Spleen (tissue), 11 donors: ENCODE measurements around the gene WNT9A. TPM values are rescaled to one million over a fixed set of nuclear protein-coding genes. Genes with fewer than 3 reads are reported as not detected.
A peak's percentile ranks its signal among the peaks of the same experiment; 100 is the strongest.

Experiments
- DNase-seq: peaks from one replicate; pipeline ENCODE4 v3.0.0-alpha.2; 2020
- H3K27ac ChIP-seq, 8 donors: fragments of 200-600 bp; sonication (generic) in 7 of 8; 1 replicate in 4 of 8; 2 replicates in 4 of 8; pipeline versions ENCODE4 v1.5.0 to v1.8.0; 2016 to 2021; ENCODE audit warnings: inconsistent platforms in 4 of 8, mild to moderate bottlenecking in 4 of 8, moderate library complexity in 1 of 8
- H3K27me3 ChIP-seq, 7 donors: fragments of 200-600 bp; sonication (generic) in 6 of 7; replicated peaks in 1 of 7; 1 replicate in 4 of 7; 2 replicates in 3 of 7; pipeline versions ENCODE4 v1.5.0 to v1.8.0; 2016 to 2021; ENCODE audit warnings: inconsistent platforms in 3 of 7, mild to moderate bottlenecking in 1 of 7
- H3K36me3 ChIP-seq, 6 donors: fragments of 200-600 bp; sonication (generic) in 5 of 6; 1 replicate in 4 of 6; 2 replicates in 2 of 6; pipeline versions ENCODE4 v1.5.0 to v1.8.0; 2016 to 2021; ENCODE audit warnings: inconsistent platforms in 2 of 6
- H3K4me1 ChIP-seq, 6 donors: fragments of 200-600 bp; sonication (generic) in 5 of 6; 1 replicate in 3 of 6; 2 replicates in 3 of 6; pipeline versions ENCODE4 v1.5.0 to v1.8.0; 2016 to 2021; ENCODE audit warnings: inconsistent platforms in 3 of 6
- H3K4me3 ChIP-seq, 8 donors: fragments of 200-600 bp; sonication (generic) in 7 of 8; 1 replicate in 4 of 8; 2 replicates in 4 of 8; pipeline versions ENCODE4 v1.5.0 to v1.8.0; 2016 to 2021; ENCODE audit warnings: inconsistent platforms in 4 of 8, mild to moderate bottlenecking in 4 of 8, moderate library complexity in 2 of 8
- H3K9me3 ChIP-seq, 8 donors: fragments of 200-600 bp; sonication (generic) in 7 of 8; 1 replicate in 4 of 8; 2 replicates in 4 of 8; pipeline versions ENCODE4 v1.5.0 to v1.8.0; 2016 to 2021; ENCODE audit warnings: inconsistent platforms in 4 of 8
- CTCF ChIP-seq, 11 experiments: fragments of 200-600 bp in 7 of 11; fragments of 450-650 bp in 4 of 11; sonication (generic) in 4 of 11; IDR thresholded peaks in 8 of 11; conservative IDR thresholded peaks in 3 of 11; 1 replicate in 7 of 11; 2 replicates in 4 of 11; pipeline versions ENCODE4 v1.4.0 to v1.8.0; 2016 to 2021; ENCODE audit warnings: antibody characterized with exemption in 11 of 11, inconsistent platforms in 4 of 11, mild to moderate bottlenecking in 1 of 11
- POLR2A ChIP-seq, 3 donors: fragments of 450-650 bp; IDR thresholded peaks; one replicate each; pipeline ENCODE4 v1.5.1; 2017; ENCODE audit warnings: antibody characterized with exemption in 3 of 3, mild to moderate bottlenecking in 1 of 3
- POLR2AphosphoS5 ChIP-seq, 3 donors: sonication (generic); formaldehyde crosslinking; IDR thresholded peaks; one replicate each; pipeline ENCODE4 v1.5.1; 2017; ENCODE audit warnings: antibody characterized with exemption in 3 of 3
- WGBS, 5 donors: extraction: QIAGEN DNeasy Blood & Tissue Kit in 3 of 5; methylation state at CpG; one replicate each; pipeline versions ENCODE4 v1.1.5 to v1.1.7; 2013 to 2018; 5-methylcytosine and 5-hydroxymethylcytosine counted together
- intact Hi-C: fragments of 100-400 bp; cut with DNase I; formaldehyde crosslinking; loops from one replicate; pipeline ENCODE4 v1.15.0; 2023; ENCODE audit warnings: low total_unique reads
- polyA plus RNA-seq, 3 donors: library from polyadenylated mRNA; stranded (reverse); fragments of 200-250 nt; gene quantifications; one replicate each; pipeline ENCODE4 v1.2.1, GENCODE V29; 2013
- total RNA-seq, 7 donors: library from RNA; depleted of rRNA in 3 of 7; stranded (reverse); fragments of >200 nt in 3 of 7; fragmentation: NEBNext Ultra II Directional in 4 of 7; extraction: Animal tissue kit (Norgen Biotek cat#: 25700) in 4 of 7; gene quantifications; one replicate each; pipeline versions ENCODE4 v1.1.0 to v1.2.1, GENCODE V29; 2016 to 2021
- donor health status: healthy with polysubstance abuse.
- donor health status: DM: no; HTN: no; CAD: no; lungs with moderate emphysema.
- donor health status: DM: no; HTN: no; CAD: no.
- donor health status: Bipolar disorder and iron deficiency.
- donor health status: healthy.
- donor health status: DM: no; HTN: no; CAD: no.
- donor health status: DM: yes; HTN: yes; CAD: no.

The WNT9A gene
- total and polyA plus RNA-seq, 10 donors = 0.08 to 3.6 (median 0.77) TPM

GRCh38 chr1:227884370-227885134 is 63.2 kb downstream of the WNT9A start:
- Histone ChIP-seq H3K4me1 (peaks cover 4 to 34% (median 22%) of the 10 kb centered on the region in 6 donors), H3K27me3 (peaks cover 0 to 26% (median 12%) of the 10 kb centered on the region in 7 donors), H3K4me3 (no peak overlapping the region), H3K36me3 (no peaks in the 10 kb centered on the region), H3K9me3 (no peaks in the 10 kb centered on the region), H3K27ac (no peak overlapping the region)
- intact Hi-C loops = no loop called here
- peak; percentile 73 for DNase-seq
- 80 to 94% (median 87%) methylated on average over 9 to 15 of the region's 15 CpGs for WGBS, 5 donors
- TF ChIP-seq POLR2A (IDR thresholded peaks at IDR 0.05) (no peak), POLR2AphosphoS5 (IDR thresholded peaks at IDR 0.05) (no peak), CTCF (IDR thresholded peaks at IDR 0.05 in 8 of 11, conservative IDR thresholded peaks at IDR 0.05 in 3 of 11) (no peak)

- H3K27me3 ChIP-seq = peaks cover 0 to 26% (median 12%) of the 10 kb centered on the region in 7 donors
- peaks cover 4 to 34% (median 22%) of the 10 kb centered on the region in 6 donors for H3K4me1 ChIP-seq
- intact Hi-C loops = no loop called here
- TF ChIP-seq POLR2A (IDR thresholded peaks at IDR 0.05) = no peak
- no peak for TF ChIP-seq CTCF (IDR thresholded peaks at IDR 0.05 in 8 of 11, conservative IDR thresholded peaks at IDR 0.05 in 3 of 11)
- no peak for TF ChIP-seq POLR2AphosphoS5 (IDR thresholded peaks at IDR 0.05)
- no peaks in the 10 kb centered on the region for H3K9me3 ChIP-seq
- no peak overlapping the region for H3K27ac ChIP-seq
- H3K36me3 ChIP-seq = no peaks in the 10 kb centered on the region
- H3K4me3 ChIP-seq = no peak overlapping the region
- DNase-seq = peak; percentile 66
- 88 to 94% (median 90%) methylated on average over 15 of the region's 15 CpGs for WGBS, 5 donors
These were observed 64.0 kb downstream of the WNT9A start for GRCh38 chr1:227883641-227884301.

GRCh38 chr1:227883073-227883520 is 64.6 kb downstream of the WNT9A start:
- no peaks in the 10 kb centered on the region for H3K36me3 ChIP-seq
- peaks cover 4 to 33% (median 22%) of the 10 kb centered on the region in 6 donors for H3K4me1 ChIP-seq
- H3K27ac ChIP-seq = no peak overlapping the region
- H3K27me3 ChIP-seq = peaks cover 0 to 26% (median 12%) of the 10 kb centered on the region in 7 donors
- TF ChIP-seq CTCF (IDR thresholded peaks at IDR 0.05 in 8 of 11, conservative IDR thresholded peaks at IDR 0.05 in 3 of 11) = no peak
- TF ChIP-seq POLR2A (IDR thresholded peaks at IDR 0.05) = no peak
- TF ChIP-seq POLR2AphosphoS5 (IDR thresholded peaks at IDR 0.05) = no peak
- DNase-seq = peak; percentile 74
- H3K9me3 ChIP-seq = no peaks in the 10 kb centered on the region
- H3K4me3 ChIP-seq = no peak overlapping the region
- intact Hi-C loops = no loop called here
- 84 to 93% (median 87%) methylated on average over 8 to 9 of the region's 9 CpGs for WGBS, 5 donors
